ENCODE results near the gene IFNK.

Gene IFNK

GRCh38 chr9:27573634-27574590 is 49.8 kb downstream of the IFNK start:
- H3K4me1 ChIP-seq (ENCODE audit: control insufficient read depth, insufficient read depth, low read length) = peaks cover 8% of the 10 kb centered on the region
- ChIA-PET POLR2A (interaction anchor here (0.6 to 1.0 kb wide), 2 partner anchors 13 to 156 kb away, joined by 3 read pairs; no protein-coding TSS in a partner anchor), CTCF (interaction anchor here (0.6 to 1.1 kb wide), 3 partner anchors 18 to 271 kb away, joined by 3 to 4 read pairs (median 3); no protein-coding TSS in a partner anchor)
- H3K4me3 ChIP-seq (ENCODE audit: low read depth, low read length) = peak overlapping the region; percentile 66
- H3K27ac ChIP-seq (ENCODE audit: extremely low read depth, low read depth, low read length) = peak overlapping the region; percentile 85
- H3K36me3 ChIP-seq (ENCODE audit: control insufficient read depth in 2 of 2, insufficient read depth in 1 of 2, low read length in 2 of 2) = no peaks in the 10 kb centered on the region
- H3K9me3 ChIP-seq (ENCODE audit: control insufficient read depth, insufficient read depth, low read depth, low read length) = no peaks in the 10 kb centered on the region
- TF ChIP-seq ZNF830 (tag by site-specific recombination; IDR thresholded peaks at IDR 0.05; ENCODE audit: low read depth) (no peak), GLIS2 (tag by site-specific recombination; IDR thresholded peaks at IDR 0.05) (peak; percentile 50; the same call in 1 of the 2 replicates), ZNF416 (tag by site-specific recombination; IDR thresholded peaks at IDR 0.05) (no peak), YY2 (tag by site-specific recombination; IDR thresholded peaks at IDR 0.05) (no peak), HOXA7 (CRISPR knock-in tag; IDR thresholded peaks at IDR 0.05; ENCODE audit: borderline replicate concordance) (no peak), INSM2 (tag by site-specific recombination; IDR thresholded peaks at IDR 0.05) (no peak), ZFP37 (tag by site-specific recombination; IDR thresholded peaks at IDR 0.05) (no peak), ZBTB11 (tag by site-specific recombination; conservative IDR thresholded peaks at IDR 0.05; ENCODE audit: low read depth) (no peak; the same call in 1 of the 2 replicates), ZNF544 (tag by site-specific recombination; IDR thresholded peaks at IDR 0.05) (no peak), ZNF169 (tag by site-specific recombination; IDR thresholded peaks at IDR 0.05) (no peak), ZNF624 (tag by site-specific recombination; IDR thresholded peaks at IDR 0.05) (no peak), ZBTB8A (tag by site-specific recombination; IDR thresholded peaks at IDR 0.05) (no peak), ZNF341 (tag by site-specific recombination; IDR thresholded peaks at IDR 0.05; ENCODE audit: low read depth) (peak; percentile 52), BCL11B (tag by site-specific recombination; IDR thresholded peaks at IDR 0.05; ENCODE audit: low read depth) (no peak), ZNF792 (tag by site-specific recombination; IDR thresholded peaks at IDR 0.05) (no peak), ZNF112 (tag by site-specific recombination; IDR thresholded peaks at IDR 0.05) (no peak), SP3 (tag by site-specific recombination; IDR thresholded peaks at IDR 0.05) (peak; percentile 85), ZFP3 (tag by site-specific recombination; IDR thresholded peaks at IDR 0.05; ENCODE audit: low read depth) (no peak), ZNF623 (tag by site-specific recombination; IDR thresholded peaks at IDR 0.05) (no peak), EGR2 (tag by site-specific recombination; IDR thresholded peaks at IDR 0.05; ENCODE audit: low read depth) (0 out of 2 replicates have a peak, but pooled peaks have one; percentile 6), ZNF350 (tag by site-specific recombination; IDR thresholded peaks at IDR 0.05) (no peak), ZNF548 (tag by site-specific recombination; IDR thresholded peaks at IDR 0.05) (no peak), ZNF561 (tag by site-specific recombination; IDR thresholded peaks at IDR 0.05; ENCODE audit: borderline replicate concordance) (peak; percentile 41; the same call in 1 of the 2 replicates), OVOL3 (tag by site-specific recombination; IDR thresholded peaks at IDR 0.05) (no peak)
- TF ChIP-seq, protein P1, sequence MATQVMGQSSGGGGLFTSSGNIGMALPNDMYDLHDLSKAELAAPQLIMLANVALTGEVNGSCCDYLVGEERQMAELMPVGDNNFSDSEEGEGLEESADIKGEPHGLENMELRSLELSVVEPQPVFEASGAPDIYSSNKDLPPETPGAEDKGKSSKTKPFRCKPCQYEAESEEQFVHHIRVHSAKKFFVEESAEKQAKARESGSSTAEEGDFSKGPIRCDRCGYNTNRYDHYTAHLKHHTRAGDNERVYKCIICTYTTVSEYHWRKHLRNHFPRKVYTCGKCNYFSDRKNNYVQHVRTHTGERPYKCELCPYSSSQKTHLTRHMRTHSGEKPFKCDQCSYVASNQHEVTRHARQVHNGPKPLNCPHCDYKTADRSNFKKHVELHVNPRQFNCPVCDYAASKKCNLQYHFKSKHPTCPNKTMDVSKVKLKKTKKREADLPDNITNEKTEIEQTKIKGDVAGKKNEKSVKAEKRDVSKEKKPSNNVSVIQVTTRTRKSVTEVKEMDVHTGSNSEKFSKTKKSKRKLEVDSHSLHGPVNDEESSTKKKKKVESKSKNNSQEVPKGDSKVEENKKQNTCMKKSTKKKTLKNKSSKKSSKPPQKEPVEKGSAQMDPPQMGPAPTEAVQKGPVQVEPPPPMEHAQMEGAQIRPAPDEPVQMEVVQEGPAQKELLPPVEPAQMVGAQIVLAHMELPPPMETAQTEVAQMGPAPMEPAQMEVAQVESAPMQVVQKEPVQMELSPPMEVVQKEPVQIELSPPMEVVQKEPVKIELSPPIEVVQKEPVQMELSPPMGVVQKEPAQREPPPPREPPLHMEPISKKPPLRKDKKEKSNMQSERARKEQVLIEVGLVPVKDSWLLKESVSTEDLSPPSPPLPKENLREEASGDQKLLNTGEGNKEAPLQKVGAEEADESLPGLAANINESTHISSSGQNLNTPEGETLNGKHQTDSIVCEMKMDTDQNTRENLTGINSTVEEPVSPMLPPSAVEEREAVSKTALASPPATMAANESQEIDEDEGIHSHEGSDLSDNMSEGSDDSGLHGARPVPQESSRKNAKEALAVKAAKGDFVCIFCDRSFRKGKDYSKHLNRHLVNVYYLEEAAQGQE (tag by site-specific recombination; IDR thresholded peaks at IDR 0.05) = peak; percentile 41
- TF ChIP-seq, protein P2, sequence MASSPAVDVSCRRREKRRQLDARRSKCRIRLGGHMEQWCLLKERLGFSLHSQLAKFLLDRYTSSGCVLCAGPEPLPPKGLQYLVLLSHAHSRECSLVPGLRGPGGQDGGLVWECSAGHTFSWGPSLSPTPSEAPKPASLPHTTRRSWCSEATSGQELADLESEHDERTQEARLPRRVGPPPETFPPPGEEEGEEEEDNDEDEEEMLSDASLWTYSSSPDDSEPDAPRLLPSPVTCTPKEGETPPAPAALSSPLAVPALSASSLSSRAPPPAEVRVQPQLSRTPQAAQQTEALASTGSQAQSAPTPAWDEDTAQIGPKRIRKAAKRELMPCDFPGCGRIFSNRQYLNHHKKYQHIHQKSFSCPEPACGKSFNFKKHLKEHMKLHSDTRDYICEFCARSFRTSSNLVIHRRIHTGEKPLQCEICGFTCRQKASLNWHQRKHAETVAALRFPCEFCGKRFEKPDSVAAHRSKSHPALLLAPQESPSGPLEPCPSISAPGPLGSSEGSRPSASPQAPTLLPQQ (tag by site-specific recombination; IDR thresholded peaks at IDR 0.05) = no peak
- TF ChIP-seq, protein P3, sequence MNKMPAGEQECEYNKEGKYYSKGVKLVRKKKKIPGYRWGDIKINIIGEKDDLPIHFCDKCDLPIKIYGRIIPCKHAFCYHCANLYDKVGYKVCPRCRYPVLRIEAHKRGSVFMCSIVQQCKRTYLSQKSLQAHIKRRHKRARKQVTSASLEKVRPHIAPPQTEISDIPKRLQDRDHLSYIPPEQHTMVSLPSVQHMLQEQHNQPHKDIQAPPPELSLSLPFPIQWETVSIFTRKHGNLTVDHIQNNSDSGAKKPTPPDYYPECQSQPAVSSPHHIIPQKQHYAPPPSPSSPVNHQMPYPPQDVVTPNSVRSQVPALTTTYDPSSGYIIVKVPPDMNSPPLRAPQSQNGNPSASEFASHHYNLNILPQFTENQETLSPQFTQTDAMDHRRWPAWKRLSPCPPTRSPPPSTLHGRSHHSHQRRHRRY (tag by site-specific recombination; IDR thresholded peaks at IDR 0.05) = no peak

All from HEK293 (cell line).